Sigmoid colon (tissue), 4 donors: ENCODE measurements around the gene UFC1.

Source experiments
- CTCF ChIP-seq, 4 experiments: fragments of 450-650 bp in 3 of 4; fragments of 200-600 bp in 1 of 4; IDR thresholded peaks; one replicate each; pipeline ENCODE4 v1.5.1; 2016 to 2019; ENCODE audit warnings: antibody characterized with exemption in 4 of 4, mild to moderate bottlenecking in 3 of 4, moderate library complexity in 2 of 4
- EP300 ChIP-seq, 4 donors: sonication (generic); formaldehyde crosslinking; IDR thresholded peaks; one replicate each; pipeline ENCODE4 v1.6.1; 2017; ENCODE audit warnings: antibody characterized with exemption in 4 of 4
- POLR2A ChIP-seq, 2 donors: fragments of 450-650 bp; IDR thresholded peaks; one replicate each; pipeline ENCODE4 v1.6.1; 2016; ENCODE audit warnings: antibody characterized with exemption in 2 of 2, mild to moderate bottlenecking in 2 of 2, moderate library complexity in 2 of 2
- POLR2AphosphoS5 ChIP-seq, 4 donors: sonication (generic); formaldehyde crosslinking; IDR thresholded peaks; one replicate each; pipeline ENCODE4 v1.6.1; 2017; ENCODE audit warnings: antibody characterized with exemption in 4 of 4

GRCh38 chr1:161175771-161176453 is 22.1 kb downstream of the UFC1 start:
- TF ChIP-seq CTCF (IDR thresholded peaks at IDR 0.05) = no peak
- no peak for TF ChIP-seq POLR2A (IDR thresholded peaks at IDR 0.05)
- no peak for TF ChIP-seq POLR2AphosphoS5 (IDR thresholded peaks at IDR 0.05)
- TF ChIP-seq EP300 (IDR thresholded peaks at IDR 0.05) = no peak
